Endometrium (tissue), 2 donors: ENCODE data around the gene RUNDC3A.

Experiments
- FAIRE-seq: peaks from 2 replicates; lab custom pipeline; 2012; peaks lifted over from hg19 to GRCh38; lab: Jason Lieb, UNC
- donor health status: control.
- donor health status: control.

RUNDC3A gene

DNA sequence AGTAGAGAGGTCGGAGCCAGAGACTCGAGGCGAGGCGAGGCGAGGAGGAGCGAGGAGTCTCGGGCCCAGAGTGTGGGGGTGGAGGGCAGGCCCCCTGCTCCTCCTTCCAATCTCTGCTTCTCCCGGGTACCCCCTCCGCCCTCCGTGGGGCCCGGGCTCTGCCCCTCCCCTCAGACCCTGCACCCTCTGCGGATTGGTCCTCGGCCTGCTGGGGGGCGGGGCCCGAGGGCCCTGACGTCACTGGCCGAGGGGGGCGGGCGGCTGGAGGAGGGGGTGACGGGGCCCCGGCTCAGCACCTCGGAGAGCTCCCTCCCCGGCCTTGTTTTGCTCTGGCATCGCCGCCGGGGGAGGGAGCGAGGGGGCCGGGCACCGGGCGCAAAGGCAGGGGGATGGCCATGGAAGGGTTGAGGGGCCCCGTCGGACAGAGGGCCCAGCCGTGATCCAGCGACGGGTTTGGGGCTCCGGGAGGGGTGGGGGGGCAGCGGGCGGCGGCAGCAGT, at the start of gene RUNDC3A:
RUNDC3A (plus strand) TSS at position 282 of the 499 bp plus-strand sequence. CDS start 232 bp downstream, outside the sequence.
- no peak for FAIRE-seq

DNA sequence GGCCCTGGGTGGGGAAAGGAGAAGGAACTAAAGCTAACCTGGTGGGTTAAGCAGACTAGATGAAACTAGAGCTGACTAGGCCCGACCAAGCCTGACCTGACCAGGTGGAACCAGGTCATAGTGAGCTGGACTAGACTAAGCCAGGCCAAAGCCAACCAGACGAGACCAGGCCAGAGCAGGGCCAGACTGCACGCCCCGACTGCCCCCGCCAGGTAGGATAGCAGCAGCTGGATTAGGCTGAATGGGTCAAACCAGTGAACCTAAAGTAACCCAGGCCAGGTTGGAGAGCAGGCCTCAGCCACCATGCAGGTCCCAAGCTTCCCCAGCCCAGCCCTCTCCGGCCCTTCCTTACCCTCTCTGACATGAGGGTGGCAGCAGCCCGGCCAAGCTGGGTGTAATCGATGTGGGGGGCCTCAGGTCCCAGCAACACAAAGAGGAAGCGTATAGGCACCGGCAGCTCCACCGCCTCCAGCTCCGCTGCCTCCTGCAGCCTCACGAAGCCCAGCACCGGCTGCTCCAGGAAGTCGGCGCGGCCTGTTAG, 49.5 kb upstream of the RUNDC3A start:
- FAIRE-seq: no peak

DNA sequence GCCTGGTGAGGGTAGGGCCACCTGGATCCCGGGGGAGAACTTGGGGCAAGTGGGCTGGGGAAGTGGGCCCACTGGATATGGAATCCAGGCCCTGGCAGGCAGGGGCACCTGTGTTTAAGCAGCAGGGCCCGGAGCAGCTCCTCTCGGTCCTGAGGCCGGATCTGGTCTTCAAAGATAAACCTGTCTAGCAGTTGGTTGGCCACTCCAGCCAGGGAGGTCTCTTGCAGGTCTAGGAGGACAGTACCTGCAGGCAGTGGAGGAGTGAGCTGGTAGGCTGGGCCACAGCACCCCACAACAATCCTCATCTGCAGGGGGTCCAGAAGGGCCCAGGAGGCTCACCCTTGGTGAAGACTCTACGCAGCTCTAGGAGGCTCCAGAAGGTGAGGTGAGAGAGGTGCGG, 48.1 kb upstream of the RUNDC3A start:
- no peak for FAIRE-seq

DNA sequence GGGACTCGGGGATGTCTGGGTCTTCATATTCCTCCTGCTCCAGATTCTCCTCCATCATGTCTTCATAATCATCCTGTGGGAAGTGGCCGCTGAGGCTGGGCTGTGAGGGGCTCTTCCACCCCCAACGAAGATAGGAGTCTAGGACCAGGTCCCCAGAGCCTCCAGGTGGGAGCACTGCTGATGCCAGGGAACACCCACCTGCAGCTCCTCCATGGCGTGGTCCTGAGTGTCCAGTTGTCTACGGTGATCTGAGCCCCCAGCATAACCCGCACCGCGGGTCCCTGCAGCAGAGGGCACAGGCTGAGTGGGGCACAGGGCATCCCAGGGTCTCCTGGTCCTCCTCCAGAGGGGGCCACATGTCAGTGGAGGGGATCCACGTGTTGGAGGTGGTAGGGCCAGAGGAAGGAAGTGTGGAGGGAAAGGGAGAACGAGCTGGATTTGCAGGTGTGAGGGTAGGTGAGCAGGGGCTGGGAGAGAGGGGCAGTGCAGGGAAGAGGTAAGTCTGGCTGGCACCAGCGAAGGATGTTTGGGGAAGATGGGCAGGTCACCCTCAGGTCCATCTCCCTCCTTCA, 45.7 kb upstream of the RUNDC3A start:
- FAIRE-seq: no peak

DNA sequence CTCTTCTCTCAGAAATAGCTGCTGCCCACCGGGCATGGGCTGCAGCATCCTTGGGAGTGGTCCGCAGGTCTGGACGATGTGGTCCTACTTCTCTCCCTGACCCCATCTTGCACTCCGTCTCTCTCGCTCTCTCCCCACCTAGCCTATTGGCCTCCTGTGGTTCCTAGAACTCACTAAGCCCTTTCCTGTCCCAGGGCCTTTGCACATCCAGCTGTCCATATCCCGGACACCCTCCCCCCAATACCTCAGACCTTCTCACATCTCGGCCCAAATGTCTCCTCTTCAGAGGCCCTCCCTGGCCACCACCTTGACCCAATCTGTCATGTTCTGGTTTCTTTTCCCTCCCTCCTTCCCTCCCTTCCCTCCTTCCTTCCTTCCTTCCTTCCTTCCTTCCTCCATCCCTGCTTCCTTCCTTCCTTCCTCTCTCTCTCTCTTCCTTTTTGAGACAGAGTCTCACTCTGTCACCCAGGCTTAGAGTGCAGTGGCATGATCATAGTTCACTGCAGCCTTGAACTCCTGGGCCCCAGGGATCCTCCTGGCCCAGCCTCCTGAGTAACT, 45.0 kb upstream of the RUNDC3A start:
- FAIRE-seq: no peak

DNA sequence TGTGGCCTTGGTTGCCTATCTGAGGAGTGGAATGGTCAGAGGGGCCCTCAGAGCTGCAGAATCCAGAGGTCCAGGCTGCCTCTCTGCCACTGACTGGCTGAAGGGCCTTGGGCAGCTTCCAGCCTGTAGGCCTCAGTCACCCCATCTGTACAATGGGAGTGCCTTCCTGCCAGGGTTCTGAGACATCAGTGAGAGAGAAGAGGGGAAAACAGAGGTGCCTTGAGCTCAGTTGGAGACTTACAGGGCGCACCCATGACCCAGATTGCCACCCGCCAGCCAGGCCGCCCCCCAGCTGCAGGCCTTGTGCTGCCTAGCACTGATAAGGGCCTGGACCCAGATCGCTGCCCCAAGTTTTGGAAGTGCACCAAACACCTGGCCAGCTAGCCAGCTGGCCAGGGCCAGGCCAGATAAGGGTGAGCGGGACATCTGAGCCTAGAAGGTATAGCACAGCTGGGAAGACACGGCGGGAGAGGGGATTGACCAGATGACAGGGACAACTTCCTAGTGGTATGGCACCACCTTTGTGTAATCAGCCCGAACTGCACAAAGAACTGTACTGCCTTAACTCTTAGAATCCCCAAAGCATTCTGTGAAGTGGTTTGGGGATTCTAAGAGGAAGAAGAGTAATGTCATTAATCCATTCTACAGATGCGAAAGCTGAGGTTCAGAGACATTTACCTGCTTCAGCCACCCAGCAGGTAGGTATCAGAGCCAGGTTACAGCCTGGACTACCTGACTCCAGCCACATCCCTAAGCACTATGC, 41.8 kb upstream of the RUNDC3A start:
- no peak for FAIRE-seq

DNA sequence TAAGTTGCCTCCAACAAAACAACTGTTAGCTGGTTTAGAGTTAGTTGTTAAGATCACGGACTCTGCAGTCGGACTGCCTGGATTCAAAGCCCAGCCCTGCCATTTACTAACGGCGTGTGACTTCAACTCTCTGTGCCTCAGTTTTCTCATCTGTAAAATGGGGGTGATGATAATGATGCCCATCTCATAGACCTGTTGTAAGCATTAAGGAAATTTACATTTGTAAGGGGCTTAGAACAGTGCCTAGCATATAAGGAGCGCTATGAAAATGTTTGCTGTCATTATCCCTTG, 41.3 kb upstream of the RUNDC3A start:
- no peak for FAIRE-seq

DNA sequence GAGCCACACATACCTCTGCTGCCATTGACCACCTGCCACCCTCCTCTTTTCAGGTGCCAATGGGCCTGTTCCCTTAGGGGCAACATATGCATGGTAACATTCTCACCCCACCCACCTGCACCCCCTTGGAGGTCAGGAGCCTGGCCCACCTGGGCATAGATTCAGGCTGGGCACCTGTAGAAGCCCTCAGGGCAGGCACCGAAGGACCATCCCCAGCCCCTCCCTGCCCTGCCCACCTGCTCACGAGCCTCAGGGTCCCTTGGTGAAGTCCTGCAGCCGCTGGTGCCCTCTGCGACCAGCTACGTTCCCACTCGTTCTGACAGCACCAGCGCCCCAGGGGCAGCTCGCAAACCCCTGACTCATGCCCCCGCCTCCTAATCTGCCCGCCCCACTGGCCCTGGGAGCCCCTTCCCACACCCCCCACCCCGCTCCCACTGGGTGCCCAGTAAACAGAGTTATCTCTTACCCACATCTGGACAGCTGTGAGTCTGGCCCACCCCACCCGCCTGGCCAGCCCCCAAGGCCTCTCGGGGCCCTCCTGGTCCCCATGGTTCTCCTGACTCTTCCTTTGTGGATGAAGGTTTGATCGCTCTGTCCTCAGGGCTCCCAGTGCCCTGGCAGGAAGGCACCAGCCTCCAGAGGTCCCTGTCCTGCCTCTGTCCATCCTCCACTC, 40.4 kb upstream of the RUNDC3A start, which contains the start of gene SLC4A1:
SLC4A1 (minus strand) TSS at position 318 of the 673 bp plus-strand sequence. CDS start 5,269 bp downstream, outside the sequence.
- no peak for FAIRE-seq

DNA sequence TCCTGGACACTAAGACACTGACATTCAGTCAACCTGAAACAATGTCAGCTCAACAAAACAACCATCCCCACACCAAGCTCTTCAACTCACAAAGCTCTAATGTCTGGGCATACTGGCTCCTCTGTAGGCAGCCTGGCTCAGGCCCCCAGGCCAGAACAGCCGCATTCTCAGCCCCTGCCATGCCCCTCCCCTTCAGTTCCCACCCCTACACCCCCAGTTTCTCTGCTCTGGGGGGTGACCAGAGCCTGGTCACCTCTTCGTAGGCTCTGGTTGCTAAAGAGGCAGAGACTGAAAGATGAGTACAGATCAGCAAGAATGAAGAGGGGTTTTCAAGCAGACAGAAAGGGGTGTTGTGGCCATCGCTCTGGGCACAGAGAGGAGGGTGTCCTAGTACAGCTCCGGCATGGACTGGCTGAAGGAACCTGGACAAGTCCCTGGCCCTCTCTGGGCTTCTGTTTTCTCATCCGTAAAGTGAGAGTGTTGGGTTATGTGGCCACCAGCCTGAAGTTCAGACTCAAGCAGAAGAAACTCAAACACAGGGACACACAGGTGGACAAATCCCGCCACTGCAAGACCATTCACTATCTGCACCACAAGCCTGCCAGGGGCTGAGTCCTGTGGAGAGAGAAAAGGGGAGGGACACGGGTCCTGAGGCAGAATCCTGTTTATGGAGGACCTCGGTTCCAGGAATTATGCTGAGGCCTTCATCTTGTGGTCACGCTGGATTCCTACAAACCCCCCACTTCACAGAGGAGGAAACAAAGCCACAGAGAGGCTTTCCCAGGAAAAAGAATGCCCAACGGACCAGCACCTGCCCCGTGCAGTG, 39.5 kb upstream of the RUNDC3A start:
- FAIRE-seq: no peak

DNA sequence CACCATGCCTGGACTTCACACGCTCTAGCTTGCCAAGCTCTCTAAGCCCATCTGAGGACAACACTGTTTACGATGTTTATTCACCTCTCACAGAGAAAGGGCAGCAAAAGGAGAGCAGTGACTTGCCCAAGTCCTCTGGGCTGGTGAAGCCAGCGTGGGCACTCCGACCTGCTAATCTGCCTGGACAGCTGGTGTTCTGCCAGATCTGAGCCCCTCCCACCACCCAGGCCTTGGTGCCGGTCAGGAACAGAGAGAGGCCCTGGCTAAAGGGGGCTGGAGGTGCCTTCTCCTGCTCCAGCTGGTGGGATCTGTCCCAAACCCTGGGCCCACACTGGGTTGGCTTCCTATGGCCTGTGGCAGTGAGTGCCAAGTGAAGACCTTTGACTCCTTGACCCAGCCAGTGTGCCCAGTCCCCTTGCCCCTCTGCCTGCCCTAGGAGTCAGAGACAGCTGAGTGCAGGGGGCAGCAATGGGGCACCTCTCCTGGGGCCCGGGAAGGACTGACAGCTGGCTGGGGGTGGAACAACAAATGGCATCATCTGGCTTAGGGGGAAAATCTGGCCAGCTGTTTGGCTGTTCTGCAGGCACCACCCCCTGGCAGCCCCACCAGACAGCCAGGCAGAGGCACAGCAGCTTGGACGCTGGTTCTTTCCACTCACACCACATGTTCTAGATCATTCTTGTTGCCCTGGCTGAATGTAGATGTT, 38.7 kb upstream of the RUNDC3A start:
- FAIRE-seq: no peak

DNA sequence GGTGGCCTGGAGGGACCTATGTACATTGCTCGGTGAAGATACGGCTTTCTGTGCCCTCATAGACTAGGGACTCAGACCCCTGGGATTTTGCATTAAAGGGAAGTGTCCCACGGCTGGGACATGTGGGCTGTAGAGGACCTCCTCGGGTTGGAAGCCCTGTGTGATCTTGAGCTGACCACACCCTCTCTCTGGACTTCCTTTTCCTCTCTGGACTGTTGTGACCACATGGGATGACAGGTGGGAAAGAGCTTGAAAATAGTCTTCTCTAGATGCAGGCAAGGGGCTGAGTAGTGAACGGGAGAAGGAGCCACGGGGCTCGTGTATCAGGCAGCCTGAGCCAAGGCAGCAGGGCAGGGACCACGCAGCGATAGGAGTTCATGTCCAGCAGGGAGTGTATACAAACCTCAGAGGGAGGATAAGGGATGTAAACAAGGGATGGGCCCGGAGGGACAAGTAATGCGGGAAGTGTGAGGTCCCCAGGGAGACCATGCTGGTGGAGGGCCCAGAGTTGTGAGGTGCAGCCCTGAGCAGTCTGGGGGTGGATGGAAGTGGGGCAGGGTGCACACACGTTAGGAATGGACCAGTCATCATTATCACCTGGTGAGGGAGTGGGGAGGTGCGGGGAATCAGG, 36.0 kb upstream of the RUNDC3A start:
- no peak for FAIRE-seq

DNA sequence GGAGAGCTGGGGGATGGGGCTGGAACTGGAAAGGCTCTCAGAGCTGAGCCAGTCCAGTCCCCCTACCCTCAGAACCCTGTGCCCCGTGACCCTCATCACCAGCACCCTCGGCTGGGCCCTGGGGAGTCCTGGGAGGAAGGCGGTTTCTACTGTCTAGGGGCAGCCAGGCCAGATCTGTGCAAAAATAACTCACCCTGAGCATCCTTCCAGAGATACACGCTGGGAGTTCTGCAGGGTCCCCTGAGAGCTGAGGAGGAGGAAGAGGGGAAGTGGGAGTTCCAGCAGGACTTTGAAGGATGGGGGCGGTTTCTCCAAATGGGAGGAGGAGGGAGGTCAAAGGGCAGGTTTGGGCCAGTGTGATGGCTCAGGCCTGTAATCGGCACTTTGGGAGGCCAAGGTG, 35.4 kb upstream of the RUNDC3A start:
- no peak for FAIRE-seq

DNA sequence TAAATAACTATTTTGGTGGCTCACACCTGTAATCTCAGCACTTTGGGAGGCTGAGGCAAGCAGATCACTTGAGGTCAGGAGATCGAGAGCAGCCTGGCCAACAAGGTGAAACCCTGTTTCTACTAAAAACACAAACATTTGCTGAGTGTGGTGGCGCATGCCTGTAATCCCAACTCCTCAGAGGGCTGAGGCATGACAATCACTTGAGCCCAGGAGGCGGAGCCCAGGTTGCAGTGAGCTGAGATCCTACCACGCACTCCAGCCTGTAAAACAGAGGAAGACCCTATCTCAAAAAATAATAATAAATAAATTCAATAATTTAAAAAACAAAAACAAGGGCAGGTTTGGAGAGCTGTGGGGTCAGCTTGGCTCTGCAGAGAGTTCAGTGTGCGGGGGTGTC, 34.8 kb upstream of the RUNDC3A start:
- FAIRE-seq: no peak

DNA sequence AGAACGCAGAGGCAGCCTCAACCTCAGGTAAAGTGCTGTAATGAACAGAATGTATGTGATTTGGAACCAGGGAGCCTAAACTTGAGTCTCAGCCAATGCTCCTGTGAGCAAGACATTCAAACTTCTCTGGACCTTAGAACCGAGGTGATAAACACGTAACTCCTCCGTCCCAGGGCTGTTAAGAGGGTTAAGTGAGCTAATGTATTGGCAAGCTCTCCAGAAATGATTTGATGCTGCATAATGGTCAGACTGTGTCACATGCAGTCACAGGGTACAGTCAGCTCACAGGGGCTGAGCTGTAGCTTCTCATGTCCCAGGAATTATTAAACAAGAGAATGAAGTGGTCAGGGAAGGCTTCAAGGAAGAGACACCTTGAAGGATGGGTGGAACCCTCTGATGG, 30.4 kb upstream of the RUNDC3A start:
- no peak for FAIRE-seq

DNA sequence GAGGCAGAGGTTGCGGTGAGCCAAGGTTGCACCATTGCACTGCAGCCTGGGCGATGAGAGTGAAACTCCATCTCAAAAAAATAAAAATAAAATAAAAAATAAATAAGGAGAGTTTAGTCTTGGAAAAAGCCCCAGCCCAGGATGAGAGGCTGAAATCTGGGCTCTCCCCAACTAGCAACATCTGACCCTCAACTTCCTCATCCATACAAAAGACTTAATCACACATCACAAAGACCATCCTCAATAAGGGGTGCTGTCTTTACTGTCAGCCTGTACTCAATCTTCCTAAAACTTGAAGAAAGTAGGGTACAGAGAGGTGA, 29.1 kb upstream of the RUNDC3A start:
- no peak for FAIRE-seq

DNA sequence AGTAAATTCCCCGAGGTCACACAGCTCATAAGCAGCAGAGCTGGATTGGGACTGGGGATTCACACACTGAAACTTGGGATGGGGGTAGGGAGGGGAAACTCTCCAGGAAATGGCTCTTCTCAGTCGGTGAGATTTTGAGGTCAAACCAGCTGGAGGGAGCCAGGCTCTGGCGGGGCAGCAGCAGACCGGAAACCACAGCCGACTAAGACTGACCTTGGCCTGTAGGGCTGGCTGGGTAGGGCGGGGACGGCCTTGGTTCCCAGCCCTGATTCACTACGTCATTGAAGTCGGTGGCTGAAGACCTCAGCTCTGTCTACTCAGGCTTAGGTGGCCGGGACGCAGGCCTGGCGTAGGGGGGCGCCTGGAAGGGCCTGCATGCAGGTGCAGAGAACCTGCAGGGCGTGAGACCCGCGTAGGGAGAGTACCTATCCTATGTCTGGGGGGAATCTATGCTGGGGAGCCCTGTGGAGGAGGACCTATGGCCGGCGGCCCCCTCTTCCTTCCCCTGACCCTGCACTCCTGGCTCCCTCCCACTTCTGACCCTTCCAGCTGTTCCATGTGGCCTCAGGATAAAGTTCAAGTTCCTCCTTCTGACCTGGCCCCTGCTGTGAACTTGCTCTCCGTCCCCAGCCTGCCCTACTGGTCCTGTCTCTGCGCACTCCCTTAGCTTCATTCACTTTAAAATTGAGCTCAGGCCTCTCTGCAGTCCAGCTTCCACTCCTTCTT, 28.6 kb upstream of the RUNDC3A start:
- no peak for FAIRE-seq

DNA sequence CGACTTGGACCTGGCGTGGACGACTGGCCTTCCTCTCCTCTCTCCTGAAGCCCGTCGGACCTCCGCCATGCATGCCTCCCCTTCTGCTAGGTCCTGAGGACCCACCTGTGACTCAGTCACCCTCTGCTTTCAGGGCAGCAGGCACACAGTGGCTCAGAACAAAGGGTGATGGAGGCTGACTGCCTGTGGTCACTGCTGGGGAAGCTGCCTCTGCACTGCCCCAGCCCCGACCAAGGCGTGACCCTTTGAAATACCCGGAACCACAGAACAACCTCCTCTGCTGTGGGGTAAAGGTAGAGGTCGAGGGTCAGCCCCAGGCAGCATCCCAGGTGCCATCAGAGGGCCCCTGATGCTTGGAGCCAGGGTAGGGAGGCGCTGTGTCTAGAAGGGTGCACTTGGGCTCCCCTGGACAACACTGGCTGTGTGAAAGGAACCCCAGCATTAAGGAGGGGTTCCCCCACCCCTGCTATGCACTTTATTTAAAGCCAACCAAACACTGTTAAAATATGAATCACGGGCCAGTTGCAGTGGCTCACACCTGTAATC, 27.9 kb upstream of the RUNDC3A start:
- FAIRE-seq: no peak

DNA sequence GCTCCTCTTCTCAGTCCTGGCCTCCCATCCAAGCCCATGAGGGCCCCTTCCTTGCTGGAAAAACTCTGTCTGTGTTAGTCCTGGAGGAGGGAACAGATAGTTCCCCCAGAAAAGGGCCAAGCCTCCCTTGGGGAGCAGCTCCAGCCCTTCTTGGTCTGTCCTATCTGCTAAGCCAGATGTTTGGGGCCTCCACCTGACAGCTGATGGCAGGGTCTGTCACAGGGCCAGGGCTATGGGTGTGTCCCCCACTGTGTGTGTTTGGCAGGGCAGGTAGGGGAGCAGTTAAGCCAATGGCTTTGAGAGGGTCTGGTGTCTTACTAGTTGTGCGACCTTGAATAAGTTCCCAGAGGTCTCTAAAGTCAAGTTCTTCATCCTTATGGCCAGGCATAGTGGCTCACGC, 26.8 kb upstream of the RUNDC3A start:
- FAIRE-seq: no peak

DNA sequence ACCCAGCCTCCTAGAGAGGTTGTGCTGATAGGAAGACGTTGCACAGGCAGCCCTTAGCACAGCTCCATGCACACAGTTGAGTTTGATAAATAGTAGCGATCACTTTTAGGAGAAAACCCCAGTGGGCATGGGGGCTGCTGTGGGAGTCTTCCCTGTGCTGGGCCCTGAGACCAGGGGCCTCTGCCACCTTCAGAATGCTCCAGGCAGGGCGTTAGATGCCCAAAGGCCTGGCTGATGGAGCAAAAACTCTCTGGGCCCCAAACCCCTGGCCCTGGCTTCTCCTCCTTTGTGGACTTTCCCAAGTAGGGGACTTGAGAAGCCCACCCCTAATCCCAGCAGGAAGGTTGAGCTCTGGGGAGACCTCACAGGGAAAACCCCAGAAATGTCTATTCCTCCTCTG, 26.1 kb upstream of the RUNDC3A start:
- no peak for FAIRE-seq
